Occipital lobe (tissue), 2 donors: ENCODE data around the gene ACACA. TPM values are rescaled to one million over a fixed set of nuclear protein-coding genes. Genes with fewer than 3 reads are reported as not detected.

ENCODE experiments used
- DNase-seq: peaks from one replicate; lab custom pipeline; 2025; lab: John Stamatoyannopoulos, UW
- total RNA-seq: library from RNA; depleted of rRNA; stranded (reverse); fragments of >200 nt; gene quantifications from one replicate; pipeline ENCODE4 v1.2.3, GENCODE V29; 2014

The ACACA gene
- total RNA-seq, 1 donor from 2014 or later: 92.0 TPM

DNA sequence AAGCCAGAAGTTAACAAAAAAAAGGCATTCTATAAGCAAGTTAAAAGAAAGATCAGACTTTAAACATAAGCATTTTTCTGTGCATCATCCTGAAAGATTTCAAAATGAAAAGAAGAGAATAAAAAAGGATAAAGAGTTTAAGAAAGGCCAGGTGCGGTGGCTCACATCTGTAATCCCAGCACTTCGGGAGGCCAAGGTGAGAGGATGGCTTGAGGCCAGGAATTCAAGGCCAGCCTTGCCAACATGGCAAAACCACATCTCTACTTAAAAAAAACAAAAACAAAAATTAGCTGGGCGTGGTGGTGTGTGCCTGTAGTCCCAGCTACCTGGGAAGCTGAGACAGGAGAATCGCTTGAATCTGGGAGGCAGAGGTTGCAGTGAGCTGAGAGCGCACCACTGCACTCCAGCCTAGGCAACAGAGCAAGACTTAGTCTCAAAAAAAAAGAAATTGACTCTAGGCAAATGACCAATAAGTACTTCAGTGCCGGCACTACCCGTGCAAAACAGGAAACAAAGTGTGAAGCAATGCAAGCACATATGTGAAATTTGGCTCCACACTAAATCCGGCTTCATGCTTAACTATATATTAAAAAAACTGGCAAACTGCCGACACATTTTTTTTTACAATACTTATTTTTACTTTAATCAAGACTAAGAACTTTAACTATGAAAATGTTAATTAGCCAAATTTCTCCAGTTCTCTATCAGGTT, 114.1 kb downstream of the ACACA start:
- DNase-seq: no peak

- DNase-seq: no peak
Observed at GRCh38 chr17:37291351-37291750, 115.3 kb downstream of the ACACA start.

DNA sequence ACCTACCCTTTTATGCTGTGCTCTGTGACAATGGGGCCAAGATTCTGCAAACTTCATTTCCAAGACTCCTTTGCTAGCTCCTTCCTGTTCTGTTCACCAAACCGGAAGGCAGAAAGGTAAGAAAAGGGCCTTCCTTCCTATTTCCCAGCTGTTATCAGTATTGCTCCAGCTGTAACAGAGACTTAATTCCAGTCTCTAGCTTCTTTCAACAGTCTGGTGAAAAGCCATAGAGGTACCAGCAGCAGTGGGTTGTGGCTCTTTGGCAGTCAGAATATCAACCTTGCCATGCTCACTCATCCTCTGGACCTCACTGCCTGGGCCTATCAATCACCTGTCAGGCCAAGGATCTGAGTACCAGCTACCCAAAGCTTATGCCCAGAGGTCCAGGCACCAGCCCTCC, 120.2 kb downstream of the ACACA start:
- DNase-seq: no peak

DNA sequence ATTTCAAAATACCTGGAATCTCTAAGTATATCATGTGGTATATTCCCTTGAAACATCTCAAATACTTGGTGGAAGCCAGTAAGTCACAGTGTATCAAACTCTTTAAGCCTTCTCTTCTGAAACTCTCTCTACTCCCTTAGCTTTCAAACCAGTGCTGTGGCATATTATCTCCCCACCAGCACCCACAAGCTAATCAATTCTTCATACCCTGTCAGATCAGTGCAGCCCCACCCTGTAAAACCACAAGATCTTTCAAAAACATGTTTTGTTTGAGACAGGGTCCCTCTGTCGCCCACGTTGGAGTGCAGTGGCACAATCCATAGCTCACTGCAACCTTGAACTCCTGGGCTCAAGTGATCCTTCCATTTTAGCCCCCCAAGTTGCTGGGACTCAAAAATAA, 122.4 kb downstream of the ACACA start:
- no peak for DNase-seq

DNA sequence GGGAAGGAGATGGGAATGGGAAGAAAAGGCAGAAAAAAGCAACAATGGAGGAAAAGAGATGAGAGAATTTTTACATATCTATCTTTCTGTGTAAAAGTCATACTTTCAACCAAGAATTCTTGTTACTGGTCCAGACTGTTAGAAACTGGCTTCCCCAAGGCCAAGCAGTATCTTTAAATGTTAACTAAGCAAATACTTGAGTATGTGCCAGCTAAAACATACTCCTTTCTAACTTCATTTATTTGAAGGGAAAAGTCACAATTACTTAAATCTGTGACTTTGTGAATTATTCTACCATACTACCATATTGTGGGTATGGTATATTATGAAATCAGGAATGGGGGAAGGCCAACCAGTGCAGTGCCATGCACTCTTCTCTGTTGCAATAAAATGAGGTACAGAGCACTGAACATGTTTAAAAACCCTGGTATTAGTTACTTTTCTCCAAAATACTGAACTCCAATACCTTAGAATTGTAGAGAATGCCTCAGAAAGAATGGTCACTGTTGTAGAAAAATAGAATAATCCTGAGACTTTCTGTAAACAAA, 123.1 kb downstream of the ACACA start:
- DNase-seq: no peak

- DNase-seq: no peak
Observed at GRCh38 chr17:37280841-37281240, 125.8 kb downstream of the ACACA start.

- no peak for DNase-seq
Observed at GRCh38 chr17:37278247-37278894, 128.3 kb downstream of the ACACA start.

GRCh38 chr17:37276475-37276874, 130.2 kb downstream of the ACACA start:
- no peak for DNase-seq

- DNase-seq: no peak
Observed at GRCh38 chr17:37274461-37274860, 132.2 kb downstream of the ACACA start.

DNA sequence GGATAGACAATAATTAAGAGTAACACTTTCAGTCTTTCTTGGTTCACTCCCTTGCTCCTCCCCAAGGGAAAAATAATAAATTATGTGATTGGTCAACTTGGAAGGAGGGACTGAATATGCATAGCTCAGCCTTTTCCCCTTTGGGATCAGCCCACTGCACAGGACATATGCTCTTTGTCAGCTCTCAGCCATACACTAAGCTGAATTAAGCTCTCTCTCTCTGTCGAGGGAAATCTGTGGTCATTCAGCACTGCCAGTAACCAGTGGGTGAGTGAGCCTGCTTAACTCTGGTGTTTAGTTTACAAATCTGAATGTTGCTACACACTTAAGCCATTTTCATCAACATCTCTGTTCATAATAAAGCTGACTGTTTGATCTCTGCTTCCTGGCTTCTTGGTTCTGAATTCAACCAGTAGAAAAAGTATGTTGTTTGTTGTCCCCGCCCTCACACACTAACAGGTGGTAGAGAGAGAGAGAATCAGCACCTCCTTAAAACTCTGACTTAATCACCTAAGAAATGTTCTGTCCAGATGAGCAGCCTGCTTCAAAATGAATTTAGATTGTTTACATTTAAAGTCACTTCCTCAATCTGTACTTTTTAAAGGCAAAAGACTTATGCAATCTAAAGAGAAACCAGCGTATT, 133.1 kb downstream of the ACACA start:
- no peak for DNase-seq

DNA sequence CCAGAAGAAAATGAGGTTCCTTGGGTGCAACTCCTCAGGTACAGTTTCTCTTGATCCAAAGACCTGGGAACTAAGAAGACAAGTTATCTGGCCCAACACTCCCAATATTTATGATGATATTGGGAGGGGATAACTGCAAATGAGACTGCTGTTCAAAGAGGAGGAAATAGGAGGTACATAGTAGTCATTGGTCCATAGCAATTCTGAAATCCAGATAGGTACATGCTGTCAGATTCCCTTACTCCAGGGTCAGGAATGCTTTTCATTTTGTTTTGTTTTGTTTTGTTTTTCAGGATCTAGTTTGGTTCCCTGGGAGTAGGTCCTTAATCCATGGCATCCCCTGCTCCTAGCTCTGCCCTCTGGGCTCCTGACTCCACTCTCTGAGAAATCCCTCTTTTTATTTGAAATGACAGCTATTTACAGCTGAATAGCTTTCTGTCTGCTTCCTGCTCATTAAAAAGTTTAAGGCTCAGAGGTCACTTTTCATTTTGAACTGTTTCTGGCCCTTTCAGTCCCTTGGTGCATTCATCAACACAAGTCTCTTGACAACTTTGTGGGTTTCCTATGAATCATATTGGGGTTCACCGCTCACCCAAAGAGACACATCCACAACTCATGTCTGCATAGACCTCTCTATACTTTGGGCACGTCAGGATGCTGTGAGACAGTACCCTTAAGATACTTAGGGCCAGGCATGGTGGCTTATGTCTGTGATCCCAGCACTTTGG, 141.0 kb downstream of the ACACA start:
- no peak for DNase-seq

- DNase-seq: no peak
Observed at GRCh38 chr17:37261286-37261685, 145.3 kb downstream of the ACACA start.

DNA sequence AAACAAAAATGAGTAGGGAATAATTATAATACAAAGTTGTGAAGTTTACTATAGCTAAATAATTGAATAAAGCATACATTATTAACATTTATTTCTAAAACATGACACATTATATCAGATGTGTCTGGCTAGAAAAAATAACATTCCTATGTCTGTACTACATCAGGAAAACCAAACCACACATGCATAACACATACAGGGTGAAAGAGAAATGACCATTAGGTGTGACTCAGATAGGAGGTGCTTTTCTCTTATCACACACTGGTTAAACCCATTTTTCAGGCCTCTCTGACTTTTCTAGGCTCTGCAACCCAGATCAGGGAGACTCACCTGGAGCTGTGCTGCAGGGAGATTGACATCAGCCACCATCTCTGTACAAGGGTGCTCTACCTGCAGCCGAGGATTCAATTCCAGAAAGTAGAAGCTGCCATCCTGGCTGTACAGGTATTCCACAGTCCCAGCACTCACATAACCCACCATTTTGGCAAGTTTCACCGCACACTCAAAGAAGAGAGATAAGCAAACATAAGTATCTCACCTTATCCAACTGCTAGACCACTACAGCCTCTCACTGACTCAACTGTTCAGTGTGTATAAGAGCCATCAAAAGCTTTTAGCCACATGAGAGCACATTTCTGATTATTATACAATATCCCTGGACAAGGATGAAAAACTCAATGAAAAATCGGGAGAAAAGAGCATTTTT, 147.5 kb downstream of the ACACA start:
- no peak for DNase-seq

DNA sequence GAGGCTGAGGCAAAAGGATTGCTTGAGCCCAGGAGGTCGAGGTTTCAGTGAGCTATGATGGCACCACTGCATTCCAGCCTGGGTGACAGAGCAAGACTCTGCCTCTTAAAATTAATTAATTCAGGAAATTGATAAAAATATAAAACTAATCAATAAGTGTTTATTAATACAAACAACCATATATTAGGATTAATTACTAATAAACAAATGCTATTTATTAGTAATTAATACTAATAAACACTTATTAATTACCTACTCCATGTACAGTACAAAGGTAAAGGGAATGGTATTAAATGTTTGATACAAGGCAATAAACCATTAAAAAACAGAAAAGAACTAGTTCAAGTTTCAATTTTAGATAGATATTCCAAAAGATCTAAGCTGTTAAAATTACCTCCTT, 150.0 kb downstream of the ACACA start:
- DNase-seq: no peak

DNA sequence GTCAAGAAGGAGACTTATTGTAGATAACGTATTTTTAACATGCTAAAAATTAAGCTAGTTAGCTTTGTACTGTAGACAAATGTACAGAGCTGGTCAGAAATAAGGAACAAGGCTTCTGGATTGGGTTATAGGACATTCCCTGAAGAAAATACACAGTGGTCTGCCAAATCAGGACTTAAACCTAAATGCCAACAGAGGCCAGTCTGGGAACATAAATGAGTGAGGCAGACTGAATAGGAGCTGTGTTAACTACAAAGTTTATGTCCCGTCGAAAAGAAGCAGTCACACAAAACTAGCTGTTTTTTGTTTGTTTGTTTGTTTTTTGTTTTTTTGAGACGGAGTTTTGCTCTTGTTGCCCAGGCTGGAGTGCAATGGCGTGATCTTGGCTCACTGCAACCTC, 151.2 kb downstream of the ACACA start:
- no peak for DNase-seq

GRCh38 chr17:37247825-37248224, 158.8 kb downstream of the ACACA start:
- no peak for DNase-seq

DNA sequence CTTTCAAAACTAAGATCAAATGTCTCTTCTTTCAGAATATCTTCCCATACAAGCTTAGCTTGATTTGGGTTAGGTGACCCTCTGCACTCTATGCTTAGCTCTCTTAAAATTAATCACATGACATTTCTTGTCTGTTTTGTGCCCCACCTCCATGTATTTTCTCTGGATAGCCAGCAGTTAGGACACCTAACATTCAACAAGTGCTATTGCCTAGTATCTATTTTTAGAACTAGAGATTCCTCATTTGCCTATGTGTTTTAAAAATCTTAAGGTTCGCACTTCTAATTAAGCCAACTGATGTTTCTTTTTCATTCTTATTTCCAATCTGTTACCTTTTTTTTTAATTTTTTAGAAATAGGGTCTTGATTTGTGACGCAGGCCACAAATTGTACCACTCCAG, 160.6 kb downstream of the ACACA start:
- no peak for DNase-seq

DNA sequence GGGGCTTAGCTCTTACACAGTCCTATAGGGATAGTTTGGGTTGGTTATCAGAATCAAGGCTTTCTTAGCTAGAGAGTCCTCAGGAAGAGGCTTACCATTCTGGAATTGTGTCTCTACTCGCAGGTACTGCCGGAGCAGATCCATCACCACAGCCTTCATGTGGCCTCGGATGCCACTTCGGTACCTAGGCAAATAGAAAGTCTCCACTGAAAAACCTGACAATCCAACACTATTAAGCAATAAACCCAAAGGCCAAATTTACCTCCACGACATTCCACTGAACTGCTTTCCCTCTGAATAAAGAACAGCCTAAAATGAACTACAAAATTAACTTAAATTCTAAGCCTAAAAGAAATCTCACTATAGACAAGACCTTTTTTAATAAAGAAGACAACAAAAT, 166.3 kb downstream of the ACACA start:
- no peak for DNase-seq

DNA sequence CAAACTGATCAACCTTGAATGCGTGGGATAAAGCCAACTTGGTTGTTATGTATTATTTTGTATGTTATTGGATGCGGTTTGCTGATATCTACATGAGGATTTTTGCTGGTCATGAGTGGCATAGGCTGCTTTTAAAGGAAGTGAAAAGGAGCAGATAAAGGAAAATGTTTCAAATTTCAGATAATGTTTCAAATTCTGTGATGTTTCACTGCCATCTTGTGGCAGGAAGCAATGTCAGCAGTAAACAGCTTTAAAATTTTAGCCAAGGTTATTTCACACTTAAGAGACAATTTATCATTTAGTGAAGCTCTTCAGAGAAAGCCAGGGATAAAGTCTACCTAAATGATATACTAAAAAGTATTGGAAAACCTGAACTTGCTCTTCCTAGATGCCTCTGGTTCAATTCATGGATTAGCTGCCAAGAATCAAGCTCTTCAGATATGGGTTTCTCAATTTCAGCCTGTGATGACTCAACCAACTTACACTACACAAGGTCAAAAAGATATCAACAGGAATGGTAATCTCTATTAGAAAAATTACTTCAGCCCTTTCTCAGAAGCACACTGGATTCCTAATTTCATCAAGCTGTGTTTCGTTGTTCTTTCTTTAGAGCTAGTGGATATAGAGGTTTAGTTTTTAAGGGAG, 166.8 kb downstream of the ACACA start:
- DNase-seq: no peak

DNA sequence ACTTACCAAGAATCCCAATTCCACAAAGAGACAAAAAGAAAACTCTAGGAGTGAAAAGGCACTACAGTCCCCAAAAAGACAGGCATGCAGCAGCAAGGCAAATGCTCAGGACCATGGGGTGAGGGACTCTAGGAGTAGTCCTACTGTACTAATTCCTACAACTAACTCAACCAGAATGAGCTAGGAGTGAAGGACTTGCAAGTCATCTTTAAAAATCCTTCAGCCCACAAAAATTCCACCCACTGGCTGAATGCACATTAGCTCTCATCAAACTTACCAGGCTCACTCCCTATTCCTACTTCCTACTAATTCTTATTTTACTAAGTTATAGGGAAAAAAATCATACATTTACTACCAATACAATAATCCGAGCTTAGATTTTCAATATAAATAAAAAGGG, 172.5 kb downstream of the ACACA start:
- DNase-seq: no peak

DNA sequence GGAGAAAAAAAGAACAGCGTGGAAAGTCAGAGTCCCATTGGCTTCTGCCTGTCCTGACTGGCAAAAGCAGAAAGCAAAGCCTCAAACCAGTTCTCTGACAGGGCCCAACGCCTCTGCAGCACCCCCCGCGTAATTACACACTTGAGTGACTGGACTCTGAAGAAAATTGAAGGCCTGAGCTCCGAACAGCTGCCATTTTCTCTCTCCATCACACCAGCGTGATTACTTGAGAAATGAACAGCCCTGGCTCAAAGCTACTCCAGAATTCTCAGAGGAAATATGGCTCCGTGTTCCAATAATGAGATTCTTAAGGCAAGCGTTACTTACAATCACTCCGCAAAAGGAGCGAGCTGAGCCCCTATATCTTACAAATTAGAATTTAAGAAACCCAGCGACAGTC, 173.6 kb downstream of the ACACA start:
- DNase-seq: no peak
